GM21423 (cell line): ENCODE data around the gene URI1.

Source experiments
- ATAC-seq: cut with Tn5 transposase; IDR thresholded peaks from one replicate; pipeline ENCODE4 v1.9.1; 2021; ENCODE audit warnings: mild to moderate bottlenecking, moderate library complexity; ENCODE audit not compliant: unreplicated experiment

The URI1 gene

DNA sequence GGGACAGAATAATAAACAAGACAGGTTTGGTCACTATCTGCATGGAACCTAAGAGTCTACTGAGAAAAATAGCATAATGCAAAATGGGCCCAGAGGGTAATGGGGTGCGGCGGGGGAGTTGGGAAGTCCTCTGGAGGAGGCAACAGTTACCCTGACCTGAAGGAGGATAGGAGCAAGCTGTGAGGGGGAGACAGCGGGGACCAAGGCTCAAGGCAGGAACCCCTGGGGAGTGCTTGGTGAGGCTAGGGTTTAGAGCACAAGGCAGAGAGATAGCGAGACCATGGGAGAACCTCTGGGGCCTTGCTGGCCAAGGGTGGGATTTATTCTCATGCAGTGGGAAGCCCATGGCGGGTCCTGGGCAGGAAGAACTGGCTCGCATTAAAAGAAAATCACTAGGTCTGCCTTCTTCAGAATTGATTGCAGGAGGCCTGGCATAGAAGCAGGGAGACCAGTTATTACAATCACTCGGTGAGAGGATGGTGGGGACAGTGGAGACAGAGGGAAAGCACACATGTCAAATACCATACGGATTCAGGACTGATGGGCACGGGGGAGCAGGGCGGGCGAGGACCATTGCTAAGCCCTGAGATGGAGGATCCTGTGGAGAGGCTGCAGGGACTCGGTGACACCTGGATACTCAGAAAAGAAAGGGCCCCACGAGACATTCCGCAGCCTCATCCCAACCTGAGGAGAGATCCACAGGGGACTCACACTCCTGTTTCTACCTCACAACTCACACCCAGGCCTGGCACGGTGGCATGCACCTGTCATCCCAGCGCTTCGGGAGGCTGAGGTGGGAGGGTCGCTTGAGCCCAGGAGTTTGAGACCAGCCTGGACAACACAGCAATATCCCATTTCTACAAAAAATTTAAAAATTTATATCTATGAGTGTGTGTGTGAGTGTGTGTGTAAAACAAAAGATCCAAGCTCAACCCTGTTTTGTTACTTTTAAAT lies 110.4 kb downstream of the URI1 start:
- ATAC-seq, result no peak

DNA sequence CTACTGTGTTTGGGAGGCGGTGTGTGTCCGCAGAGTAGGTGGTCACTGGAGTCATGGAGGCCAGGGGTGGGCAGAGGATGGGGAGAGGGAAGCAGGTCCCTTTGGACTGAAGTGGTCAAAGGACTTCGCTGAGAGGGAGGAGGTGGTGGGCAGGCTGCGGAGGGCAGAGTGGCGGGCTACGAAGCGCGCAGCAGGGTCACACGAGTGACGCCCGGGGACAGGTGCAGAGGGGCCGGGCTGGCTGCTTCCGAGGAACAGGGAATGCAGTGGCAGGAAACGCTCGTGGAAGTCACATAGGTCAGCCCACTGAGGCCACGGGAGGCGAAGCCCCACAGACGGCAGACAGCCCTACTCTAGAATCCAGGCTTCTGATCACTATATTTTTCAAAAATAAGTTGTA lies 111.5 kb downstream of the URI1 start:
- ATAC-seq, result no peak

GRCh38 chr19:30054210-30054609 lies 112.2 kb downstream of the URI1 start:
- no peak for ATAC-seq

DNA sequence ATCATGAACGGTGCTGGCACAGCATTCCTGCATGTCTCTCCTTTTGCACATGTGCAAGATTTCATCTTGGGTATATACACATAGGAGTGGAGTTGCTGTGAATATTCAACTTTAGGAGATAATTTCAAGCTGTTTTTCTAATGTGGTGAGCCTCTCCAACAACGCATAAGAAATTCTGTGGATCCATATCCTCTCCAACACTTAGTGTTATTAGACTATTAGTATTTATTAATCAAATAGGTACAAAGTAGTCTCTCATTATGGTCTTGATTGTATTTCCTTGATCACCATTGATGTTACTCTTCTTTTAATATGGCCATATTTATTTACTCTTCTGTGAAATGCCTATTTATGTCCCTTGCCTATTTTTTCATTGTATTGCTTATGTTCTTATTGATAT lies 114.5 kb downstream of the URI1 start:
- no peak for ATAC-seq

- no peak for ATAC-seq
These were observed 117.9 kb downstream of the URI1 start for GRCh38 chr19:30059741-30060457.

DNA sequence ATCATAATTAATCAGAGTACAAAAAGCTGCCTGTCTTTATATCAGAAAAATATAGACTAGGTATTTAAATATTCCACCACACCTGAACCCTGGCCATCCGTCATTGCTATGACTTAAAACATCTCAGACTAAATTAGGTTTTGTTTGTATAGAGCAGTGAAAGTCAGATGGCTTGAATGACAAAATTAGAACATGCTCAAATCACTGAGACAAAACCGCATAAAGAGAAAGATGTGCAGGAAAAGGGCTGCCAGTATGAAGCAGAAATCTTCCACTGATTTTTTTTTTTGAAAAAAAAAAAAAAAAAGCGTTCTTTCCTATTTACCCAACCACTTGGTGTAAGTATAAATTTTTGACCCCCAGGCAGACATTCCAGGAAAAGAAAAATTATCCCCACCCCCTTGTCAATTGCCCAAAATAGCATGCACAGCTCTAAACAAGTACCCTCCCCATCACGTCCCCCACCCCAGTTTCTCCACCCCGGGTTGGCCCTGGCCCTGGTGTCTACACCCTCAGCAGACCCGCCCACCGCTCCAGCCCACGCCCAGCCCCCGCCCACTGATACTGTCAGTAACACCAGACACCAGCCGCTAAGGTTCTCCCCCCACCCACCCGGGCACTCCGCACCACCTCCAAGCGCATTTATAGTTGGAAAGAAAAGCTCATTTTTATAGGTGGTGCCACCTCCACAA lies 118.6 kb downstream of the URI1 start:
- ATAC-seq, result no peak

DNA sequence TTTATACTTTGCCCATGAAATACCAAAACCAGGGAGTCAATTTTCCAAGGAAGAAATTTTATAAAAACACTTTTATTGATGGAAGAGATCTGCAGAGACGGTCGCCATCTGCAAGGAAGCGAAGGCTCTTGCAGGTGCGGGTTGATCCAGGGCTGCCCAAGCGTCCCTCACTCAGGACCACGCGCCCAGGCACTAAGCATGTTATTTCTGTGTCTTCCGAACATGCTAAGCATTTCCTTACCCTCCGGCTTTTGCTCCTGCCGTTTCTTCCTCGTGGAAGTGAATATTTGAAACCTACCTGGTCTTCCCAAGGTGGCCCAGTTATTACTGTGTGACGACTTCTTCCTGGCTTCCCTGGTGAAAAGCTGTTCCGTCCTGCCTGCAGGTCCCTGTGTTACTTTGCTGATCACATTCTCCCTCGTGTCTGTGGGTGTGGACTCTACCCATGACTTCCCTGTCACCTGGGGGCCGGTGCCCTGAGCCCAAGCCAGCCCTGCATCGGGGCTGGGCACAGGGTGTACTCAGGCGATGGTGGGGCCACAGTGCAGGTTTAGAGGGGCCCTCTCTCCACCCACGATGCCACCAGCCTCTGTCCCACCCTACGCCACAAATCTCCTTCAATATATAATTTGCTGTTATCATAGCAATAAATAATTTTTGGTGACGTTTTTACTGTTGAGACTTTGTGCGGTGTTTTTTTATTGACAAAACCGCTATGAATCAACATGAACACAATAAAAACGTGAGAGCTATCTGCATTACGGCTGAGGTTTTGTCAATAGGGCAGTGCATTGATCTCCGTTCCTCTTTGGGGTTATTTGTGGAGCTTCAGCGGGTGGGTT lies 119.4 kb downstream of the URI1 start:
- ATAC-seq, result no peak

- ATAC-seq, result no peak
These were observed 120.2 kb downstream of the URI1 start for GRCh38 chr19:30062065-30062906.

DNA sequence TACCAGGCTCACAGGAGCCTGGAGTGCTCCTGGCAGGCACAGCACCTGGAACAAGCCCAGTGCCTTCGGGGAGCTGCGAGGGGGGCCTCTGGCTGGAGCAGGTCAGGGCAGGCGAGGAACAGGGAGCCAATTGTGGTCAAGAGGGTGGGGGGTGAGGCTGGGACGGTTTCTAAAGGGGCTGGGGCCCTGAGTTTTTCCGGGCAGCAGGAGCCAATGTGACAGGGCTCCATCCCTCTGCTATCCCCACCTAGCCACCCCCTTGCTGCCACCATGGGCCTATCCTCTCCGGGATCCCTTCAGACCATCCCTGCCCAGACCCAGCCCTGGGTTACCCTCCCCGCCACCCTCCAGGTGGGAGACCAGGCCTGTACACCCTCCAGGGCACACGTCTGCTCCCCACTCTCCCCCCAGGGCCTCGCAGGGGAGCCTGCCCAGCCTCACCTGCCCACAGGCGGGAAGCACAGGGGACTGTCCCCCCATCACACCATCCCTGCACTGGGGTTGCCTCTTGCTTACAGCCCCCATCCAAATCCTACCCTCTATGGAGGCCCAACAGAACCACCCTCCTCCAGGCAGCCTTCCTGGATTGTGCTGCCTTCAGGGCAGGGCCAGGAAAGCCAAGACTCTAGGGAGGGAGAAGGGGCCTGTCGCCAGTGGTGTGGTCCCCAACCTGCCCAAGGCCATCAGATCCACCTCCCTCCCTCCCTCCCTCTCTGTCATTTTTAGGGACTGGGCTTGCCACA lies 121.0 kb downstream of the URI1 start:
- ATAC-seq, result no peak

GRCh38 chr19:30063650-30064347 lies 121.8 kb downstream of the URI1 start:
- ATAC-seq, result no peak

DNA sequence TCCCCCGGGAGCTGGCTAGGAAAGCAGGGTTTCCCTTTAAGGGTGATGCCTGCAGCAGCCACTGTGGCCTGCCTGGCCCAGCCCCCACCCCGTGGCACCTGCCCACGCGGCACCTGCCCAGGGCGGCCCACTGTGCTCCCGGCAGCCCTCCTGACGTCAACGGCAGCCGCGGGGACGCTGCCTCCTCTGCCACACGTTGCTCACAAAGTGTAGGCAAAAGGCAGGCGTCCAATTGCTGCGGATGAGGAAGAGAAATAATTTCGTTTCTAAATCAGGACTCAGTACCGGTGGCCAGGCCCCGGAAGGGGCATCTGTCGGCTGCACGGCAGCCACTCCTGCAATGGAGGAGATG lies 122.3 kb downstream of the URI1 start:
- no peak for ATAC-seq

DNA sequence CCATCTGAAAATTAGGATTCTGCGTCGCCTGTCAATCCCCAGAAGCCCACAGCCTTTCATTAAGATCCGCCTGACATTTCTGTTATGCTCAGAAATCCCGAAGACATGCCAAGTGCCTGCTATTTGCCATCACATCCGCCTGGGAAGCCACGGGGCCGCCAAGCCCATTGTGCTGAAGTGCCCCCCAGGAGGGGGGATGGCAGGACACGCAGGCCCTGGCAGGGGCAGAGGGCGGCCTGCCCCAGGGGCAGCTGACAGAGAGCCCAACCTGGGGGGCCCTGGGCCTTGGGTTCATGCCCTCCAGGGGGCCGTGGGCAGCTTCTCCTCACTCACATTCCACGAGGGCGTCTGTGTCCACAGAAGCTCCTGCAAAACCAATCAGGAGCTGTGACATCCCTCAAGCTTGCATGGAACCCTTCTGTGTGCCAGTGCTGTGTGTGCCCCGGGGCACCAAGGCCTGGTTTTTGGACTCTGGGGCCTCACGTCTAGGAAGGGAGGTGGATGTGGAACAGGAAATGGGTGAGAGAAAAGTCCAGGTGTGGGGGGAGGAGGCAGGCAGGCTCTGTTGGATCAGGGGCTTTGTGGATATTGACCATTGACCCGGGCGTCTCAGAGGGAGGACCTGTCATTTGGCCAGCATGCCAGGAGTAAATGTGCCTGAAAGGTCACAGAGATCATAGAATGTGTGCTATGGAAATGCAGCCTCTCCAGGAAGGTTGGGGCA lies 122.9 kb downstream of the URI1 start:
- ATAC-seq, result no peak

- no peak for ATAC-seq
These were observed 123.9 kb downstream of the URI1 start for GRCh38 chr19:30065680-30066606.
